K562 (cell line): ENCODE data around the gene MYL5.
"Not testable (repeated sequence)": the region's sequence is repeated elsewhere in the genome, so short reads cannot be mapped to it uniquely, and the experiment has no call there.

Experiments
- CTCF ChIP-seq, 3 experiments: IDR thresholded peaks in 2 of 3; conservative IDR thresholded peaks in 1 of 3; 2 replicates each; pipeline ENCODE4 v1.5.1; 2011 to 2012; ENCODE audit warnings: low read length in 3 of 3, mild to moderate bottlenecking in 3 of 3, control low read depth in 2 of 3, improper control_type of control experiment in 1 of 3, inconsistent platforms in 1 of 3, low read depth in 1 of 3, mixed read lengths in 1 of 3, moderate library complexity in 1 of 3; ENCODE audit not compliant: insufficient read depth in 2 of 3
- FOXK2 ChIP-seq, 2 experiments: fragments of 450-650 bp; IDR thresholded peaks in 1 of 2; conservative IDR thresholded peaks in 1 of 2; 2 replicates each; pipeline ENCODE4 v1.6.1; 2016; ENCODE audit warnings: low read depth in 2 of 2, mild to moderate bottlenecking in 1 of 2
- PCBP1 ChIP-seq: fragments of 200-400 bp; formaldehyde crosslinking; IDR thresholded peaks from 2 replicates; pipeline ENCODE4 v1.6.1; 2018; ENCODE audit warnings: mild to moderate bottlenecking, low read depth, low read length; ENCODE audit not compliant: poor library complexity, severe bottlenecking
- ZBTB8A ChIP-seq: fragments of 450-650 bp; IDR thresholded peaks from 2 replicates; pipeline ENCODE4 v1.6.1; 2018; ENCODE audit warnings: mild to moderate bottlenecking, moderate library complexity; ENCODE audit not compliant: partially characterized antibody

- not testable (repeated sequence) for TF ChIP-seq FOXK2 (conservative IDR thresholded peaks at IDR 0.05 in 1 of 2, IDR thresholded peaks at IDR 0.05 in 1 of 2; ENCODE audit: low read depth in 2 of 2); ZBTB8A; PCBP1; CTCF (IDR thresholded peaks at IDR 0.05 in 2 of 3, conservative IDR thresholded peaks at IDR 0.05 in 1 of 3; ENCODE audit: insufficient read depth in 2 of 3, low read depth in 1 of 3, low read length in 3 of 3)
Observed at GRCh38 chr4:668219-668618, 6.1 kb upstream of the MYL5 start.
